Glutamatergic neuron (in vitro differentiated cells): ENCODE measurements around the gene YOD1. TPM values are rescaled to one million over a fixed set of nuclear protein-coding genes. Genes with fewer than 3 reads are reported as not detected.

Experiments used
- DNase-seq: peaks from one replicate; pipeline ENCODE4 v3.0.0; 2022
- H3K27ac Mint-ChIP-seq: one replicate; pipeline ENCODE4 v1.8.0; 2020; ENCODE audit warnings: mild to moderate bottlenecking, mixed read lengths, inconsistent platforms; ENCODE audit not compliant: unreplicated experiment
- H3K27me3 Mint-ChIP-seq: one replicate; pipeline ENCODE4 v1.8.0; 2020; ENCODE audit warnings: mild to moderate bottlenecking, moderate library complexity, mixed read lengths, inconsistent platforms; ENCODE audit not compliant: unreplicated experiment
- H3K36me3 Mint-ChIP-seq: one replicate; pipeline ENCODE4 v1.8.0; 2020; ENCODE audit warnings: mild to moderate bottlenecking, mixed read lengths, inconsistent platforms; ENCODE audit not compliant: unreplicated experiment
- H3K4me1 Mint-ChIP-seq: one replicate; pipeline ENCODE4 v1.8.0; 2020; ENCODE audit warnings: mild to moderate bottlenecking, low read depth, mixed read lengths, inconsistent platforms; ENCODE audit not compliant: unreplicated experiment
- H3K4me3 Mint-ChIP-seq: one replicate; pipeline ENCODE4 v1.8.0; 2020; ENCODE audit warnings: mild to moderate bottlenecking, mixed read lengths, inconsistent platforms; ENCODE audit not compliant: unreplicated experiment
- H3K9me3 Mint-ChIP-seq: one replicate; pipeline ENCODE4 v1.8.0; 2020; ENCODE audit warnings: mild to moderate bottlenecking, moderate library complexity, mixed read lengths, inconsistent platforms; ENCODE audit not compliant: unreplicated experiment
- CTCF ChIP-seq: fragments of 200-600 bp; sonication (generic); IDR thresholded peaks from one replicate; pipeline ENCODE4 v1.5.0; 2021; ENCODE audit not compliant: partially characterized antibody, unreplicated experiment
- total RNA-seq: library from RNA; stranded (reverse); fragmentation: NEBNext Ultra II Directional; extraction: Animal tissue kit (Norgen Biotek cat#: 25700); gene quantifications from one replicate; pipeline ENCODE4 v1.2.1, GENCODE V29; 2021; ENCODE audit not compliant: unreplicated experiment

Gene YOD1
- total RNA-seq, 1 donor from 2014 or later, result 7.9 TPM

DNA sequence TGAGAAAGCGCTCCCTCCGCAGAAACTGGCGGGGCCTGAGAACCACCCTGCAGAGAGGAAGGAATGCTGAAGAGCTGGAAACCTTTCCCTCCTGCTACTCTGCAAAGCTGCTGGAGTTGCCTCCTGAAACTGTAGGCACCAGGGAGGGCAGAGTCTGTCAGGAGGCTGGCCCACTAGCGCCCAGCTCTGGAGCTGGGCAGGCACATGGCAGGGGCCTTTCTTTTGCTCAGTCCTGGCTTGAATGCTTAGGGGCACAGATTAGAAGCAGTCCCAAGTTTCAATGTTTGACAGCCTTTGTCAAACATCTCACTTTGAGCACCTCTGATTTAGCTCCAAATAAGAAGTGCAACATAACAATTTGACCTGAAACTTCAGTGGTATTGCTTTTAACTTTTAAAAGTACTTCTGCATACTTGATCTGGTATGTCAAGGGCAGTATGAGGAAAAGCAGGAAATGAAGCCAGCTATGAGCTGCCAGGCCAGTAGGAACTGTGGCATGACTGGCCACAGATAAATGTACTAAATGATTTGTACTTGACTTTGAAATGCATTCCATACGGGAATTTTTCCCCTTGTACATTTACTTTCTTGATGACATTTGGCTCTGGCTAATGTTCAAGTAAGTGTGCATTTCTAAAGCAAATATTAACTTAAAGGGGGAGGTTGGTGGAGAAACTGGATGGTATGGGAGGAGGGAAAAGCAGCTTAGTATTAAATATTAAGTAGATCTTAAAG, 25.7 kb downstream of the YOD1 start:
- no peak for TF ChIP-seq CTCF

GRCh38 chr1:207024202-207025145, 26.5 kb downstream of the YOD1 start:
- no peak for TF ChIP-seq CTCF
- H3K9me3 Mint-ChIP-seq, result peaks cover 2% of the 10 kb centered on the region
- no peak overlapping the region for H3K27ac Mint-ChIP-seq
- H3K4me3 Mint-ChIP-seq, result no peak overlapping the region
- no peak for DNase-seq
- peaks cover 5% of the 10 kb centered on the region for H3K27me3 Mint-ChIP-seq
- no peaks in the 10 kb centered on the region for H3K36me3 Mint-ChIP-seq
- no peaks in the 10 kb centered on the region for H3K4me1 Mint-ChIP-seq

More for the DNA sequence above, 25.7 kb downstream of the YOD1 start:
- Mint-ChIP-seq H3K36me3 (no peaks in the 10 kb centered on the region), H3K27me3 (peaks cover 5% of the 10 kb centered on the region), H3K27ac (no peak overlapping the region), H3K9me3 (peaks cover 2% of the 10 kb centered on the region), H3K4me3 (no peak overlapping the region), H3K4me1 (no peaks in the 10 kb centered on the region)
- no peak for DNase-seq

- Mint-ChIP-seq H3K27ac (no peak overlapping the region), H3K4me3 (no peak overlapping the region), H3K4me1 (no peaks in the 10 kb centered on the region), H3K9me3 (peaks cover 2% of the 10 kb centered on the region), H3K27me3 (peaks cover 5% of the 10 kb centered on the region), H3K36me3 (no peaks in the 10 kb centered on the region)
- no peak for TF ChIP-seq CTCF
- DNase-seq, result no peak
Measured at GRCh38 chr1:207022996-207023679, 27.9 kb downstream of the YOD1 start.

GRCh38 chr1:207021876-207022596, 29.0 kb downstream of the YOD1 start:
- Mint-ChIP-seq H3K4me3 (no peak overlapping the region), H3K9me3 (peaks cover 2% of the 10 kb centered on the region), H3K4me1 (no peaks in the 10 kb centered on the region), H3K36me3 (no peaks in the 10 kb centered on the region), H3K27me3 (peaks cover 5% of the 10 kb centered on the region), H3K27ac (no peak overlapping the region)
- no peak for DNase-seq
- no peak for TF ChIP-seq CTCF
